Hepatocyte (in vitro differentiated cells): Measurements from ENCODE around the gene CFLAR. TPM values are rescaled to one million over a fixed set of nuclear protein-coding genes. Genes with fewer than 3 reads are reported as not detected.

ENCODE experiments used
- DNase-seq: peaks from one replicate; pipeline ENCODE4 v3.0.0-alpha.2; 2016; ENCODE audit warnings: low spot score
- H2AFZ ChIP-seq: fragments of 200-600 bp; sonication (generic); 2 replicates; pipeline ENCODE4 v1.6.0; 2016; ENCODE audit warnings: antibody characterized with exemption, mild to moderate bottlenecking
- H3K27ac ChIP-seq: fragments of 200-600 bp; sonication (generic); 2 replicates; pipeline ENCODE4 v1.5.1; 2016; ENCODE audit warnings: mild to moderate bottlenecking
- H3K27me3 ChIP-seq: fragments of 200-600 bp; sonication (generic); 2 replicates; pipeline ENCODE4 v1.6.1; 2016
- H3K36me3 ChIP-seq: fragments of 200-600 bp; sonication (generic); replicated peaks from 2 replicates; pipeline ENCODE4 v1.5.1; 2016; ENCODE audit warnings: low read depth; ENCODE audit not compliant: insufficient read depth
- H3K4me1 ChIP-seq: fragments of 200-600 bp; sonication (generic); 2 replicates; pipeline ENCODE4 v1.5.1; 2016; ENCODE audit warnings: mild to moderate bottlenecking, moderate library complexity; ENCODE audit not compliant: insufficient read depth
- H3K4me2 ChIP-seq: fragments of 200-600 bp; sonication (generic); 2 replicates; pipeline ENCODE4 v1.6.0; 2016
- H3K4me3 ChIP-seq: fragments of 200-600 bp; sonication (generic); 2 replicates; pipeline ENCODE4 v1.5.1; 2016; ENCODE audit warnings: mild to moderate bottlenecking
- H3K79me2 ChIP-seq: fragments of 200-600 bp; sonication (generic); 2 replicates; pipeline ENCODE4 v1.6.0; 2017; ENCODE audit warnings: mild to moderate bottlenecking
- H3K9me2 ChIP-seq: fragments of 200-600 bp; sonication (generic); replicated peaks from 2 replicates; pipeline ENCODE4 v1.6.0; 2017; ENCODE audit warnings: mild to moderate bottlenecking; ENCODE audit not compliant: insufficient read depth
- H3K9me3 ChIP-seq: fragments of 200-600 bp; sonication (generic); 2 replicates; pipeline ENCODE4 v1.5.1; 2016; ENCODE audit warnings: low read depth, mild to moderate bottlenecking
- H4K20me1 ChIP-seq: fragments of 200-600 bp; sonication (generic); 2 replicates; pipeline ENCODE4 v1.6.0; 2016; ENCODE audit warnings: mild to moderate bottlenecking; ENCODE audit not compliant: insufficient read depth, poor library complexity, severe bottlenecking
- CTCF ChIP-seq: fragments of 200-600 bp; sonication (generic); IDR thresholded peaks from 2 replicates; pipeline ENCODE4 v1.5.1; 2016; ENCODE audit warnings: antibody characterized with exemption, mild to moderate bottlenecking; ENCODE audit not compliant: poor library complexity
- EZH2 ChIP-seq: fragments of 200-600 bp; sonication (generic); IDR thresholded peaks from 2 replicates; pipeline ENCODE4 v1.6.1; 2016; ENCODE audit warnings: antibody characterized with exemption, mild to moderate bottlenecking, borderline replicate concordance
- EZH2phosphoT487 ChIP-seq: fragments of 200-600 bp; sonication (generic); IDR thresholded peaks from one replicate; pipeline ENCODE4 v1.6.1; 2018; ENCODE audit warnings: antibody characterized with exemption, mild to moderate bottlenecking, low read depth, moderate library complexity; ENCODE audit not compliant: unreplicated experiment, severe bottlenecking
- WGBS: methylation state at CpG from one replicate; pipeline ENCODE4 v1.1.6; 2016; ENCODE audit warnings: low lambda C conversion rate; ENCODE audit errors: missing lambda C conversion rate; 5-methylcytosine and 5-hydroxymethylcytosine counted together
- polyA plus RNA-seq: library from polyadenylated mRNA; unstranded; fragments of >200 nt; fragmentation: Nextera tagmentation; extraction: Ambion mirVana; gene quantifications from 2 replicates; pipeline ENCODE4 v1.2.1, GENCODE V29; 2016
- total RNA-seq: library from RNA; depleted of rRNA; stranded (reverse); fragments of >200 nt; gene quantifications from 2 replicates; pipeline ENCODE4 v1.2.3, GENCODE V29; 2014

The CFLAR gene
- total RNA-seq (60.6 and 65.9 TPM in 2 replicates), polyA plus RNA-seq (46.0 and 54.1 TPM in 2 replicates)

GRCh38 chr2:201116115-201116958, at the start of gene CFLAR:
TSS of gene CFLAR (plus strand) at chr2:201116164. CDS start at chr2:201129866, 13,702 bp downstream.
- H4K20me1 ChIP-seq, result peaks cover 6% of the 10 kb centered on the region
- no peaks in the 10 kb centered on the region for H3K36me3 ChIP-seq
- WGBS, result 11% methylated on average over 60 of the region's 75 CpGs
- no peaks in the 10 kb centered on the region for H3K9me3 ChIP-seq
- no peaks in the 10 kb centered on the region for H3K27me3 ChIP-seq
- peak within 1 kb of the TSS; percentile 40 for H3K4me3 ChIP-seq
- peak within 1 kb of the TSS; percentile 98 for H3K27ac ChIP-seq
- no peaks in the 10 kb centered on the region for H3K9me2 ChIP-seq
- peaks cover 43% of the 10 kb centered on the region for H3K79me2 ChIP-seq
- peak within 1 kb of the TSS; percentile 62 for H2AFZ ChIP-seq
- peak; percentile 82 for DNase-seq
- TF ChIP-seq EZH2phosphoT487, result no peak
- no peak for TF ChIP-seq CTCF
- TF ChIP-seq EZH2, result no peak
- H3K4me1 ChIP-seq, result peaks cover 10% of the 10 kb centered on the region
- H3K4me2 ChIP-seq, result peak within 1 kb of the TSS; percentile 89

- H3K4me1 ChIP-seq, result peaks cover 21% of the 10 kb centered on the region
- no peaks in the 10 kb centered on the region for H3K9me3 ChIP-seq
- peak overlapping the region; percentile 66 for H2AFZ ChIP-seq
- H3K4me3 ChIP-seq, result peak overlapping the region; percentile 50
- WGBS, result 2% methylated on average over 20 of the region's 21 CpGs
- no peaks in the 10 kb centered on the region for H3K27me3 ChIP-seq
- peak overlapping the region; percentile 68 for H3K27ac ChIP-seq
- peak overlapping the region; percentile 82 for H3K4me2 ChIP-seq
- no peak for TF ChIP-seq CTCF
- TF ChIP-seq EZH2, result no peak
- no peak for TF ChIP-seq EZH2phosphoT487
- H3K36me3 ChIP-seq, result no peaks in the 10 kb centered on the region
- DNase-seq, result peak; percentile 33
- H3K79me2 ChIP-seq, result peaks cover 79% of the 10 kb centered on the region
- H4K20me1 ChIP-seq, result peaks cover 4% of the 10 kb centered on the region
- H3K9me2 ChIP-seq, result no peaks in the 10 kb centered on the region
These were observed 45.0 kb upstream of the CFLAR start for GRCh38 chr2:201070948-201071478.

- Histone ChIP-seq H3K4me2 (peak within 1 kb of the TSS; percentile 82), H3K27me3 (no peaks in the 10 kb centered on the region), H3K36me3 (no peaks in the 10 kb centered on the region), H2AFZ (peak within 1 kb of the TSS; percentile 79), H3K79me2 (peaks cover 75% of the 10 kb centered on the region), H3K9me3 (no peaks in the 10 kb centered on the region), H3K9me2 (no peaks in the 10 kb centered on the region), H4K20me1 (peaks cover 4% of the 10 kb centered on the region), H3K4me3 (peak within 1 kb of the TSS; percentile 50), H3K4me1 (peaks cover 21% of the 10 kb centered on the region), H3K27ac (peak within 1 kb of the TSS; percentile 91)
- WGBS, result 2% methylated on average over 33 of the region's 34 CpGs
- TF ChIP-seq CTCF (peak; percentile 22), EZH2phosphoT487 (no peak)
- DNase-seq, result peak; percentile 95
These were observed 44.3 kb upstream of the CFLAR start, which contains the start of the genes HYCC2 and NDUFB3 for GRCh38 chr2:201071479-201072200. TSS of gene HYCC2 (minus strand) at chr2:201071671. CDS start at chr2:201024009, 47,662 bp downstream. TSS of gene NDUFB3 (plus strand) at chr2:201072001. CDS start at chr2:201078883, 6,882 bp downstream.
